SK-N-SH treated with all-trans-retinoic acid at 6 μM for 48 hours (cell line): ENCODE data around the gene UBE2G1.

ENCODE experiments used
- ATAC-seq: fragments of 200-7000 bp; cut with Tn5 transposase; 3 replicates; pipeline ENCODE4 v1.9.1; 2020; ENCODE audit warnings: mild to moderate bottlenecking, moderate library complexity
- ARNTL ChIP-seq: fragments of 450-650 bp; formaldehyde crosslinking; IDR thresholded peaks from 2 replicates; pipeline ENCODE4 v1.5.0; 2020; ENCODE audit warnings: low read depth, mild to moderate bottlenecking, moderate library complexity, borderline replicate concordance
- CREB5 ChIP-seq: fragments of 250-450 bp; sonication (Bioruptor Pico); IDR thresholded peaks from 2 replicates; pipeline ENCODE4 v1.5.1; 2020; ENCODE audit warnings: low read depth, mild to moderate bottlenecking, moderate library complexity
- CSDC2 ChIP-seq: fragments of 250-450 bp; sonication (Bioruptor Pico); IDR thresholded peaks from 2 replicates; pipeline ENCODE4 v1.5.0; 2020; ENCODE audit warnings: mild to moderate bottlenecking, moderate library complexity
- CSRNP3 ChIP-seq: fragments of 250-450 bp; sonication (Bioruptor Pico); IDR thresholded peaks from 2 replicates; pipeline ENCODE4 v1.5.1; 2021; ENCODE audit warnings: mild to moderate bottlenecking, moderate library complexity
- ESRRG ChIP-seq: fragments of 250-450 bp; sonication (Bioruptor Pico); IDR thresholded peaks from 2 replicates; pipeline ENCODE4 v1.6.1; 2021; ENCODE audit warnings: mild to moderate bottlenecking
- GLIS3 ChIP-seq: fragments of 250-450 bp; sonication (Bioruptor Pico); IDR thresholded peaks from 2 replicates; pipeline ENCODE4 v1.5.0; 2020; ENCODE audit warnings: mild to moderate bottlenecking, moderate library complexity
- ISL1 ChIP-seq: fragments of 250-450 bp; sonication (Bioruptor Pico); IDR thresholded peaks from 2 replicates; pipeline ENCODE4 v2.1.2; 2022; ENCODE audit warnings: mild to moderate bottlenecking, moderate library complexity
- OSR1 ChIP-seq: fragments of 250-450 bp; sonication (Bioruptor Pico); IDR thresholded peaks from 2 replicates; pipeline ENCODE4 v1.8.0; 2022; ENCODE audit warnings: moderate library complexity, mild to moderate bottlenecking, inconsistent platforms
- PATZ1 ChIP-seq: fragments of 250-450 bp; sonication (Bioruptor Pico); IDR thresholded peaks from 2 replicates; pipeline ENCODE4 v1.8.0; 2020; ENCODE audit warnings: mild to moderate bottlenecking, moderate library complexity, borderline replicate concordance
- SNAI2 ChIP-seq: fragments of 250-450 bp; sonication (Bioruptor Pico); IDR thresholded peaks from 2 replicates; pipeline ENCODE4 v1.5.0; 2020; ENCODE audit warnings: mild to moderate bottlenecking, moderate library complexity
- TCF4 ChIP-seq: fragments of 250-450 bp; sonication (Bioruptor Pico); IDR thresholded peaks from 2 replicates; pipeline ENCODE4 v1.8.0; 2021; ENCODE audit warnings: mild to moderate bottlenecking, moderate library complexity, borderline replicate concordance
- TOX ChIP-seq: fragments of 250-450 bp; sonication (Bioruptor Pico); IDR thresholded peaks from 2 replicates; pipeline ENCODE4 v1.8.0; 2021; ENCODE audit warnings: mild to moderate bottlenecking, moderate library complexity, borderline replicate concordance
- ZC3H10 ChIP-seq: fragments of 250-450 bp; sonication (Bioruptor Pico); IDR thresholded peaks from 2 replicates; pipeline ENCODE4 v1.5.1; 2021; ENCODE audit warnings: mild to moderate bottlenecking, moderate library complexity
- ZFP3 ChIP-seq: fragments of 250-450 bp; sonication (Bioruptor Pico); IDR thresholded peaks from 2 replicates; pipeline ENCODE4 v1.5.0; 2020; ENCODE audit warnings: mild to moderate bottlenecking, moderate library complexity
- ZNF565 ChIP-seq: fragments of 450-650 bp; formaldehyde crosslinking; conservative IDR thresholded peaks from 2 replicates; pipeline ENCODE4 v1.5.0; 2020; ENCODE audit warnings: low read depth, mild to moderate bottlenecking, moderate library complexity
- ZNF70 ChIP-seq: fragments of 450-650 bp; formaldehyde crosslinking; IDR thresholded peaks from 2 replicates; pipeline ENCODE4 v1.5.0; 2020; ENCODE audit warnings: mild to moderate bottlenecking, moderate library complexity
- TF ChIP-seq, protein P1 (sequence below): fragments of 250-450 bp; sonication (Bioruptor Pico); IDR thresholded peaks from 2 replicates; pipeline ENCODE4 v1.5.0; 2020; ENCODE audit warnings: mild to moderate bottlenecking, moderate library complexity
- TF ChIP-seq, protein P2 (sequence below): fragments of 250-450 bp; sonication (Bioruptor Pico); IDR thresholded peaks from 2 replicates; pipeline ENCODE4 v1.8.0; 2021; ENCODE audit warnings: low read depth, mild to moderate bottlenecking, moderate library complexity, borderline replicate concordance

Gene UBE2G1

GRCh38 chr17:4310354-4311060 is 56.0 kb downstream of the UBE2G1 start:
- no peak for ATAC-seq
- no peak for TF ChIP-seq TOX (CRISPR knock-in tag)
- no peak for TF ChIP-seq PATZ1
- TF ChIP-seq CSRNP3 = no peak
- no peak for TF ChIP-seq ISL1 (CRISPR knock-in tag)
- no peak for TF ChIP-seq OSR1
- no peak for TF ChIP-seq GLIS3 (CRISPR knock-in tag)
- TF ChIP-seq SNAI2 (CRISPR knock-in tag) = no peak
- no peak for TF ChIP-seq ZNF70
- TF ChIP-seq ZNF565 (CRISPR knock-in tag) = no peak
- TF ChIP-seq CSDC2 (CRISPR knock-in tag) = no peak

DNA sequence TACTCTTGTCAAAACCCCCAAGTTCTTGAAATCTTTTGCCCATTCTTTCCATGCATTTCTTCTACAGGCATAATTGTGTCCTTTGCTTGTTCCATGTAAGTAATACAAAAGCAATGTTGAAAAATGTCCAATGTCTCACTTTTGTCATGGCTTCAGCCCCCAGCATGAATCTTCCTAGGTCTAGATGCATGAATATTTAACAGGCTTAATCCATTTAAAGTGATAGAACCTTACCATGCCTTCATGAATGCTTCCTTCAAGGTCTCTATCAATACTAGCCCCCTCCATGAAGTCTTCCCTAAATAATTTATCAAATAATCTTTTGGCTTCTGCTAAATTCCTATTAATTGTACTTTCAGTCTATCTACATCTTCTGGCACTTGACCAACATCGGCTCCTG is 56.6 kb downstream of the UBE2G1 start:
- TF ChIP-seq ESRRG (CRISPR knock-in tag) (no peak), OSR1 (no peak), ARNTL (no peak), TCF4 (CRISPR knock-in tag) (no peak), ZNF70 (no peak), GLIS3 (CRISPR knock-in tag) (no peak), CSRNP3 (no peak), ZFP3 (CRISPR knock-in tag) (no peak)
- TF ChIP-seq, protein P1, sequence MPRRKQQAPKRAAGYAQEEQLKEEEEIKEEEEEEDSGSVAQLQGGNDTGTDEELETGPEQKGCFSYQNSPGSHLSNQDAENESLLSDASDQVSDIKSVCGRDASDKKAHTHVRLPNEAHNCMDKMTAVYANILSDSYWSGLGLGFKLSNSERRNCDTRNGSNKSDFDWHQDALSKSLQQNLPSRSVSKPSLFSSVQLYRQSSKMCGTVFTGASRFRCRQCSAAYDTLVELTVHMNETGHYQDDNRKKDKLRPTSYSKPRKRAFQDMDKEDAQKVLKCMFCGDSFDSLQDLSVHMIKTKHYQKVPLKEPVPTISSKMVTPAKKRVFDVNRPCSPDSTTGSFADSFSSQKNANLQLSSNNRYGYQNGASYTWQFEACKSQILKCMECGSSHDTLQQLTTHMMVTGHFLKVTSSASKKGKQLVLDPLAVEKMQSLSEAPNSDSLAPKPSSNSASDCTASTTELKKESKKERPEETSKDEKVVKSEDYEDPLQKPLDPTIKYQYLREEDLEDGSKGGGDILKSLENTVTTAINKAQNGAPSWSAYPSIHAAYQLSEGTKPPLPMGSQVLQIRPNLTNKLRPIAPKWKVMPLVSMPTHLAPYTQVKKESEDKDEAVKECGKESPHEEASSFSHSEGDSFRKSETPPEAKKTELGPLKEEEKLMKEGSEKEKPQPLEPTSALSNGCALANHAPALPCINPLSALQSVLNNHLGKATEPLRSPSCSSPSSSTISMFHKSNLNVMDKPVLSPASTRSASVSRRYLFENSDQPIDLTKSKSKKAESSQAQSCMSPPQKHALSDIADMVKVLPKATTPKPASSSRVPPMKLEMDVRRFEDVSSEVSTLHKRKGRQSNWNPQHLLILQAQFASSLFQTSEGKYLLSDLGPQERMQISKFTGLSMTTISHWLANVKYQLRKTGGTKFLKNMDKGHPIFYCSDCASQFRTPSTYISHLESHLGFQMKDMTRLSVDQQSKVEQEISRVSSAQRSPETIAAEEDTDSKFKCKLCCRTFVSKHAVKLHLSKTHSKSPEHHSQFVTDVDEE (CRISPR knock-in tag) = no peak
- TF ChIP-seq, protein P2, sequence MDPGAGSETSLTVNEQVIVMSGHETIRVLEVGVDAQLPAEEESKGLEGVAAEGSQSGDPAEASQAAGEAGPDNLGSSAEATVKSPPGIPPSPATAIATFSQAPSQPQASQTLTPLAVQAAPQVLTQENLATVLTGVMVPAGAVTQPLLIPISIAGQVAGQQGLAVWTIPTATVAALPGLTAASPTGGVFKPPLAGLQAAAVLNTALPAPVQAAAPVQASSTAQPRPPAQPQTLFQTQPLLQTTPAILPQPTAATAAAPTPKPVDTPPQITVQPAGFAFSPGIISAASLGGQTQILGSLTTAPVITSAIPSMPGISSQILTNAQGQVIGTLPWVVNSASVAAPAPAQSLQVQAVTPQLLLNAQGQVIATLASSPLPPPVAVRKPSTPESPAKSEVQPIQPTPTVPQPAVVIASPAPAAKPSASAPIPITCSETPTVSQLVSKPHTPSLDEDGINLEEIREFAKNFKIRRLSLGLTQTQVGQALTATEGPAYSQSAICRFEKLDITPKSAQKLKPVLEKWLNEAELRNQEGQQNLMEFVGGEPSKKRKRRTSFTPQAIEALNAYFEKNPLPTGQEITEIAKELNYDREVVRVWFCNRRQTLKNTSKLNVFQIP (CRISPR knock-in tag) = no peak

GRCh38 chr17:4307179-4307930 is 59.1 kb downstream of the UBE2G1 start:
- ATAC-seq = no peak
- TF ChIP-seq ZC3H10 = no peak
- no peak for TF ChIP-seq ISL1 (CRISPR knock-in tag)
- no peak for TF ChIP-seq PATZ1
- no peak for TF ChIP-seq TCF4 (CRISPR knock-in tag)
- TF ChIP-seq CREB5 (CRISPR knock-in tag) = no peak
- no peak for TF ChIP-seq ESRRG (CRISPR knock-in tag)
- no peak for TF ChIP-seq ZNF565 (CRISPR knock-in tag)
- TF ChIP-seq CSRNP3 = no peak

More for the DNA sequence above, 56.6 kb downstream of the UBE2G1 start:
- no peak for ATAC-seq
